GM19239 (cell line): Measurements from ENCODE around the gene DTX3.
"Not testable (repeated sequence)": the region's sequence is repeated elsewhere in the genome, so short reads cannot be mapped to it uniquely, and the experiment has no call there.

Experiments
- DNase-seq: peaks from one replicate; pipeline ENCODE4 v3.0.0; 2011; ENCODE audit warnings: low spot score; ENCODE audit not compliant: insufficient read length
- FAIRE-seq: peaks from 2 replicates; lab custom pipeline; 2011; peaks lifted over from hg19 to GRCh38; lab: Jason Lieb, UNC

The DTX3 gene

GRCh38 chr12:57618431-57618830 lies 13.8 kb downstream of the DTX3 start:
- not testable (repeated sequence) for DNase-seq, FAIRE-seq

- no peak for FAIRE-seq
Measured at GRCh38 chr12:57618966-57619433, 14.4 kb downstream of the DTX3 start.

GRCh38 chr12:57619434-57620244 lies 15.0 kb downstream of the DTX3 start:
- FAIRE-seq (no peak), DNase-seq (no peak)

More at GRCh38 chr12:57618966-57619433, 14.4 kb downstream of the DTX3 start:
- DNase-seq, result no peak

- FAIRE-seq (no peak), DNase-seq (no peak)
Measured at GRCh38 chr12:57620245-57620935, 15.8 kb downstream of the DTX3 start.

GRCh38 chr12:57620936-57621496 lies 16.4 kb downstream of the DTX3 start:
- no peak for DNase-seq

GRCh38 chr12:57621497-57622292 lies 17.1 kb downstream of the DTX3 start:
- no peak for FAIRE-seq
- peak; percentile 71 for DNase-seq

More at GRCh38 chr12:57620936-57621496, 16.4 kb downstream of the DTX3 start:
- no peak for FAIRE-seq

GRCh38 chr12:57622293-57623245 lies 17.9 kb downstream of the DTX3 start:
- DNase-seq (no peak), FAIRE-seq (no peak)

- FAIRE-seq, result no peak
- no peak for DNase-seq
Measured at GRCh38 chr12:57623385-57623784, 18.8 kb downstream of the DTX3 start.

- no peak for DNase-seq
- FAIRE-seq, result no peak
Measured at GRCh38 chr12:57623811-57624390, 19.3 kb downstream of the DTX3 start.

GRCh38 chr12:57624441-57625220 lies 20.0 kb downstream of the DTX3 start:
- DNase-seq (no peak), FAIRE-seq (no peak)

GRCh38 chr12:57625261-57626032 lies 20.8 kb downstream of the DTX3 start:
- no peak for DNase-seq
- no peak for FAIRE-seq

GRCh38 chr12:57626111-57626920 lies 21.7 kb downstream of the DTX3 start:
- DNase-seq, result no peak
- FAIRE-seq, result no peak

GRCh38 chr12:57626921-57627445 lies 22.4 kb downstream of the DTX3 start:
- FAIRE-seq, result no peak
- DNase-seq, result no peak

- FAIRE-seq (no peak), DNase-seq (no peak)
Measured at GRCh38 chr12:57627501-57628279, 23.1 kb downstream of the DTX3 start.
